PC-3 (cell line): Measurements from ENCODE around the gene HDGF.

ENCODE experiments used
- EZH2 ChIP-seq: fragments of 300-600 bp; sonication (generic); IDR thresholded peaks from one replicate; pipeline ENCODE4 v1.6.1; 2017; ENCODE audit warnings: antibody characterized with exemption, mild to moderate bottlenecking, low read length; ENCODE audit not compliant: unreplicated experiment
- EZH2phosphoT487 ChIP-seq: fragments of 300-600 bp; sonication (generic); IDR thresholded peaks from 2 replicates; pipeline ENCODE4 v1.6.1; 2018; ENCODE audit warnings: mild to moderate bottlenecking, antibody characterized with exemption, low read length, borderline replicate concordance
- TF ChIP-seq, protein P1 (sequence below): fragments of 300-600 bp; sonication (generic); conservative IDR thresholded peaks from 2 replicates; pipeline ENCODE4 v1.5.1; 2017; ENCODE audit warnings: antibody characterized with exemption, low read depth, mild to moderate bottlenecking, low read length

DNA sequence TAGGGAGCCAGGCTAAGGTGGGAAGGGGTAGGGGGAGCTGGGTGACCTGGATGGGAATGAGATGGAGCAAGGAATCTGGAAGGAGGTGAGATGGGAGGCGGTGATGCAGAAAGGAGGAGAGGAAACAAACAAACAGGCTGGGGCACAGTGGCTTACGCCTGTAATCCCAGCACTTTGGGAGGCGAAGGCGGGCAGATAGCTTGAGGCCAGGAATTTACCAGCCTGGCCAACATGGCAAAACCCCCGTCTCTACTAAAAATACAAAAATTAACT lies 56.8 kb downstream of the HDGF start:
- TF ChIP-seq, protein P1, sequence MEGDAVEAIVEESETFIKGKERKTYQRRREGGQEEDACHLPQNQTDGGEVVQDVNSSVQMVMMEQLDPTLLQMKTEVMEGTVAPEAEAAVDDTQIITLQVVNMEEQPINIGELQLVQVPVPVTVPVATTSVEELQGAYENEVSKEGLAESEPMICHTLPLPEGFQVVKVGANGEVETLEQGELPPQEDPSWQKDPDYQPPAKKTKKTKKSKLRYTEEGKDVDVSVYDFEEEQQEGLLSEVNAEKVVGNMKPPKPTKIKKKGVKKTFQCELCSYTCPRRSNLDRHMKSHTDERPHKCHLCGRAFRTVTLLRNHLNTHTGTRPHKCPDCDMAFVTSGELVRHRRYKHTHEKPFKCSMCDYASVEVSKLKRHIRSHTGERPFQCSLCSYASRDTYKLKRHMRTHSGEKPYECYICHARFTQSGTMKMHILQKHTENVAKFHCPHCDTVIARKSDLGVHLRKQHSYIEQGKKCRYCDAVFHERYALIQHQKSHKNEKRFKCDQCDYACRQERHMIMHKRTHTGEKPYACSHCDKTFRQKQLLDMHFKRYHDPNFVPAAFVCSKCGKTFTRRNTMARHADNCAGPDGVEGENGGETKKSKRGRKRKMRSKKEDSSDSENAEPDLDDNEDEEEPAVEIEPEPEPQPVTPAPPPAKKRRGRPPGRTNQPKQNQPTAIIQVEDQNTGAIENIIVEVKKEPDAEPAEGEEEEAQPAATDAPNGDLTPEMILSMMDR, result no peak
- TF ChIP-seq EZH2phosphoT487 (no peak), EZH2 (no peak)
